SKM-1 (cell line): ENCODE results near the gene EML6.

ENCODE experiments used
- DNase-seq: peaks from one replicate; lab custom pipeline; 2025; ENCODE audit not compliant: unreplicated experiment; lab: John Stamatoyannopoulos, UW

Gene EML6

GRCh38 chr2:54750040-54750439 is 26.6 kb downstream of the EML6 start:
- DNase-seq, result no peak

DNA sequence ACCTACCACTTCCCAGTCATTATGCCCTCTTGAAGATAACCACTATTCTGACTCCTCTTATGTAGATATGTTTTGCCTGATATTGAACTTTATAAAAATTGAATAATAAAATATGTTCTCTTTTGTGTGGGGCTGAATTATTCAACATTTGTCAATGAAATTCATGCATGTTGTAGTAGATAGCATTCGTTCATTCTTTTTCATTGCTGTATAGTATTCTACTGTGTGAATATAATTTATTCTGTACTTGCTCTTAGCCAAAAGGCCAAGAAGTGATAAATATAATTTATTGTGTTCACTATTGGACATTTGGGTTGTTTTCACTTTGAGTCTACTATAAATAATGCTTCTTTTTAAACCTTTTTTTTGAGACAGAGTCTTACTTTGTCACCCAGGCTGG is 29.0 kb downstream of the EML6 start:
- DNase-seq, result no peak

GRCh38 chr2:54755641-54756326 is 32.3 kb downstream of the EML6 start:
- no peak for DNase-seq

GRCh38 chr2:54757500-54757899 is 34.0 kb downstream of the EML6 start:
- no peak for DNase-seq

- DNase-seq, result no peak
Measured at GRCh38 chr2:54758951-54759350, 35.5 kb downstream of the EML6 start.

- DNase-seq, result no peak
Measured at GRCh38 chr2:54760310-54760709, 36.8 kb downstream of the EML6 start.

DNA sequence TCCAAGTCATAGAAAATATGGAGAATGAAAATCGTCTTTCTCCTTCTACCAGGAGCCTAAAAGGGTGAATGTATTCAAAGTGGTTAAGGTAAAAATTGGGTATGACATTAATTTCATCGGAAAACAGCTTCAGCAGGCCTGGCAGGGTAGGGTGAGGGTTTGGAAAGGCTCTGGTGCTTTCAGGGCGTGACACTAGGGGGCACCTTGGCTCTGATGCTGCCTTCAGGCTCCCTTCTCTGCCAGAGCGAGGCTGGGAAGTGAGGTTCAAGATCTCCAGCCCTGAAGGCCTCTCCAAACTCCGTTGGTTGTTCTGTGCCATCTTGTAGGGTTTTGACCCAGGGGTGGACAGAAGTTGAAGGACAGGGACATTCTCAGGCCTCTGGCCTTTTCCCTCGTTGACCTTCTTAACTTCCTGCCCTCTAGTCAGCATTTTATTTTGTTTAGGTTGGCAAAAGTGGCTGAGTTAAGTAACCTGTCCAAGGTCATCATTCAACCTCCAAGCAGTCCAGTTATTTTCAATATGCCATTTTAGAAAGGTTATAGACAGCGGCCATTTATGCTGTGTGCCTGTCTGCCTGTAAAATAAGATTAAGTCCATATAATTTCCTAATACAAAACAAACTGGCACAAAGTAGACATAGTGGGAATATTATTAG is 40.3 kb downstream of the EML6 start:
- DNase-seq, result no peak

GRCh38 chr2:54767921-54768320 is 44.5 kb downstream of the EML6 start:
- no peak for DNase-seq

DNA sequence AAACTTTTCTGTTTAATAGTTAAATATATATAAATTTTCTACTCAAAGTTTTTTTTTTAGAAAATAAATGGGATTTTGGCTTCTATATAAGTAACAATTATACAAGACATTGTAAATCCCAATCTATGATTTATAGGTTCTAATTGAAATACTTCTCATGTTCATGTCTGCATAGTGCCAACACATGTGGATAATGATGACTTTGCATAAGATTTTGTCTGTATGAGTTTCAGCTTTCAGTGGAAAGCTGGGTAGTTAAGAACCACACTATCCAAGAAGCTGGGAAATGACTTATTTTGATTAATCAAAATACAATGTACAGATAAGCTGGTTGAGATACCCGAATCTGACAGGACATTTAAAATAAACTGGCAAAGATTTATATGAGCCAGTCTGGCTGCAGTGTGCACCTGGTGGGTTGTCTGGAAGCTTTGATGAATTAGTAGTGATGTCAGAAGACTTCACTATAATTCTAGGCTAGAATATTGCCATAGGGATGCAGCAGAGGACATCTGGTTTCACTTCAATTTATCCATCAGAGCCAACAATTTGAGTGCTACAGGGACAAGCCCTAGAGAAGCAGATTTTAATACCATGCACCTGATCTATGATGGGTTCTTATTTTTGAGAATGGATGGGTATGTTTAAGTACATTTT is 45.4 kb downstream of the EML6 start:
- no peak for DNase-seq

- peak; percentile 63 for DNase-seq
Measured at GRCh38 chr2:54770211-54770610, 46.7 kb downstream of the EML6 start.

DNA sequence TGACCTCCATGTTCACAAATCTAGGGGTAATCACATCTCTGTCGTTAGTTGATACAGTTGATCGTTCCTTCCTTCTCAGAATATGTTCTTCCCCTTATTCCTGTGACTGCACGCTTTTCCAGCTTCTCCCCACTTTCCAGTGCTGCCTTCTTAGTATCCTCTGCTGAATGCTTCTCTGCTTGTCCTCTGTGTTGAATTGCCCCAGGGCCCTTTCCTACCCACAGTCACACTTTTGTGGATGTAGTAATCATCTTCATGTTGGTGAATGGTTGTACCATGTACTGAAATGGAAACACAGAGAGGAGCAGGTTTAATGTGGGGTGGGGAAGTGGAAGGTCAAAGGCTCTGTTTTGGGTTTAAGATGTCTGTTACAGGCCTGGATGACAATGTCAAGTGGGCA is 47.2 kb downstream of the EML6 start:
- no peak for DNase-seq

- DNase-seq, result no peak
Measured at GRCh38 chr2:54771166-54771885, 47.9 kb downstream of the EML6 start.

DNA sequence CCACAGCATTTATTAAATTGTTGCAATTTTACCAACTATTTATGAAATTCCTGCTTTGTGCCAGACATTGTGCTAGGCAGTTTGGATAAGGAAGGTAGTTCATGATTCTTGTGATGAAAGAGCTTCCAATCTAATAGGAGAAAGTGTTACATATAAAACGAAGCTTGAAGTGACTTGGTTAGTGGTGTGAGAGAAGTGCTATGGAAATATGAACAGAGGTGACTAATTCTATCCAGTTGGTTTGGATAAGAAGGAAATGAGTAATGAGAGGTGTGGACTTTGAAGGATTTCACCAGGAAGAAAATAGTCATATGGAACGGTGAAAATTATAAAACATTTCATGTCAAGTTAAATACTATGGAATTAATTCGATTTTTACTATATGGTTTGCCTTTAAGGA is 48.6 kb downstream of the EML6 start:
- no peak for DNase-seq

DNA sequence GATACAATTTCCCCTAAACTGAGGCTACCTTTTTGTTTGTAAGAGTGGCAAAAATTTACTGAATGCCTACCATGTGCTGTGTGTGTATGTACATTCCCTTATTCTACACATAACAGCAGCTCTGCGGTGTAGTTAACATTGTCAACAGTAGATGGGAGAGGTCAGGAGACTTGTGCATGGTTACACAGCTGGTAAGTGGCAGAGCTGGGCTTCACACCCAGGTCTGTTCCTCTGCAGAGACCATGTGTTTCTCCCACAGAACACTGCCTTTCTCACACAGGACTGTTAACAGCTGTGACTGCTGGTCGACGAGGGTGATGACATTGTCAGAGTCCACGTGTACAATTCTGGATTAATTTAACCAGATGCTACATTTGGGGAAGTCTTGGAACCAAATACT is 49.1 kb downstream of the EML6 start:
- no peak for DNase-seq

DNA sequence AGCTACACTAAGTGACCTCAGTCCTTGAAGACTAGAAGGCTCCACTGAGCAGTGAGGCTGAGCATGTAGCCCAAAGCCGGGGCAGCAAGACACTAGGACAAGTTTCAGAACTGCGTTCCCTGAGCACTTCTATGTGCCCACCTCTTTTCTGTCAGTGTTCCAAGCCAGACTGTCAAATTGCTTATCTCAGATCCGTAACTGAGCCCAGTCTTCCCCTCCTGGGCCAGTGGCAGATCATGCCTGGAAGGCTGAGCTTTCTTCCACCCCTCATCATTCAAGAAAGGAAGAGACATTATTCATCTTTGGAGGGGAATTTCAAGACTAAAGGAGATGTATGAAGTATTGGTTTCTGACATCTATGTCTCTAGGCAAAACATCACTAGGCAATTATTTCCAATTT is 49.8 kb downstream of the EML6 start:
- DNase-seq, result no peak

DNA sequence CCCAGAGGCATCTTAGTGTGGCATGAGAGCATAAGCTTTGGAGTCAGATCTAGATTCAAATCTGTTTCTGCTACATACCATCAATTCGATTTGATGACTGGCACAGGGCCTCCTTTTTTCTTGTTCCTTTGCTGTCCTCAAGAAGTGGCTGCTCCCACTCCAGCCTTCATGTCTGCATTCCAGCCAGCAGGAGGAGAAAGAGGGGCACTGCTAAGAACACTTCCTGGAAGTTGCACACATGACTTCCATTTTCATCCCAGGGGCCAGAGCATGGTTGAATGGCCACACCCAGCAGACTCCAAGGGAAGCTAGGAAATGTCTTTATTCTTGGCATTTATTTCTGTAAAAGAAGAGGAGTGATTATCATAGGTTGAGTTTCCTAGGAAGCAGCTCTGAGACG is 50.4 kb downstream of the EML6 start:
- DNase-seq, result no peak

DNA sequence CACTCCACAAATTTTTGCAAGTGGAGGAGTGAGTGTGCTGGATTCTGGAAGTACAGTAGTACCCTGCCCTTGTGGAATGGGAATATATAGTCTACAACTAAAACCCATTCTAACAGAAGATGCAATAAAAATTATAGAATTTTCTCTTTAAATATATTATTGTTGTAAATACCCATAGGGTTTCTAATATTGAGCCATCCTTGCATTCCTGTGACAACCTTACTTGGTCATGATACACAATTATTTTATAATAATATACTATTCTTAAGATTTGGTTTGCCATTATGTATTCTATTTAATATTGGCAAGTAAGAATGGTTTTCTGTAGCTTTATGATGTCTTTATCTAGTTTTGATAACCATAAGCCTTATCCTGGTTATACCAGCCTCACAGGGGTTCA is 52.2 kb downstream of the EML6 start:
- DNase-seq, result no peak

DNA sequence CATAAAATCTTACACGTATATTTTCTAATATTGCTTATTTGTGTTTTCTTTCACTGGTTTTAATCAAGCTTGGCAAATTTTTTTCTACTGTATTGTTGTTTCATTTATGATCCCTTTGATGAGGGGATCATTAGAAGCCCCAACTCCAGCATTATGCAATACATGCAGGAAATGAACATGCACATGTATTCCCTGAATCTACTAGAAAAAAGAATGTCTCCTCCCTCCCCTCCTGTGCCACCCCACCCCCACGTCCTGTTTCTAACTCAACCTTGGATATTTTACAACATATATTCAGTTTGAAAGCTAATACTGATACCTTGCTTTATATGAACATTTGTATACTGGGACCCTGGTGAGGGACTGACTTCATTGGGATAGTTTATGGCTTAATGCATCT is 53.0 kb downstream of the EML6 start:
- no peak for DNase-seq

DNA sequence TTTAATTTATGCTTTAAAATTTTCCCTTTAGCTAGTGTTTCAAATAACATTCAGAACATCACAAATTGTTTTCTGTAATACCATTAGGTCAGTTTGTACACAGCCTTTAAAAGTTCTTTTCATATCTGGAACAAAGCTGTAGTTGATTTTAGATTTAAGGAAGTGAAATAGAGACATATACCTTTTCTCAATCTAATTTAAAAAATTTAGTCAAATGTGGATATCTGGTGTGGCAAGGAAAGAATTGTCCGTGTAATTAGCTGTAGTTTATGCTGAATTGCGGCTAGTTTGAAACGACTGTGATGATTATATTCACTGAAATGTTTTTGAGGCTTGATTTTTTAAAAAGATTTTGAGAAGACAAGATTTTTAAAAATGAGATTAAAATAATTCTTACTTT is 59.9 kb downstream of the EML6 start:
- no peak for DNase-seq

- no peak for DNase-seq
Measured at GRCh38 chr2:54787270-54787669, 63.8 kb downstream of the EML6 start.

DNA sequence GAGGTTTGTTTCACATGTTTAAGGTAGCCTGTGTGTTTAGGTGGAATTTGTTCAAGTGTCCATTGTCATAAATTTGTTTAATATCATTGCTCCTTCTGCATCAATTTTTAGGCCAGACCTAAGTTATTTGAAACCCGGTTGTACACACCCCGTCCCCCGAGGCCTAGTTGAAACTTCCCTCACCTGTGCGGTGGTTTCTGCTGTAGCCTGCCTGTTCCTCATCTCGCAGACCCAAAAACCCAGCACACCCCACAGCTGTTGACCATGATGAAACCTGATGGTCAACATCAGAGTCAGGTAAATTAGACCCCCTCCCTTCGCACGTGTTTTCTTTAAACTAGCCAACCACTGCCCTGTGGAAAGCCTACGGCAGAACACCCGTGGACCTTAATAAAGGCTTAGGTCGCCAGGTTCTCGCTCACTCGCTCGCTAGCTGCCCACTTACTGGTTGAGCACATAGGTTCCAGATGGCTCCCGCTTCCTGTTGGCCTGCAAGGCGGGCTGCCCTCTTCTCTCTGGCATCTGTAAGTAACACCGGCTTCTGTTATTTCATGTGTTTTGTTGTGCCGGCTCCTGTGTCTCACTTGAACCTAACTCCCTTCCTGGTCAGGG is 64.4 kb downstream of the EML6 start:
- no peak for DNase-seq
